Colonic mucosa (tissue), 4 donors: ENCODE results near the gene SLC1A3. TPM values are rescaled to one million over a fixed set of nuclear protein-coding genes. Genes with fewer than 3 reads are reported as not detected.

Source experiments
- DNase-seq: peaks from one replicate; pipeline ENCODE4 v3.0.0-alpha.2; 2020
- H3K27ac ChIP-seq: fragments of 200-600 bp; one replicate; pipeline ENCODE4 v1.8.0; 2021
- H3K27me3 ChIP-seq: fragments of 200-600 bp; one replicate; pipeline ENCODE4 v1.8.0; 2021
- H3K36me3 ChIP-seq: fragments of 200-600 bp; one replicate; pipeline ENCODE4 v1.8.0; 2021
- H3K4me1 ChIP-seq: fragments of 200-600 bp; one replicate; pipeline ENCODE4 v1.8.0; 2021; ENCODE audit warnings: mild to moderate bottlenecking
- H3K4me3 ChIP-seq: fragments of 200-600 bp; one replicate; pipeline ENCODE4 v1.8.0; 2021
- H3K9ac ChIP-seq, 2 donors: one replicate each; pipeline ENCODE4 v1.7.0; 2013; ENCODE audit warnings: control low read depth in 2 of 2, low read depth in 2 of 2, low read length in 2 of 2
- H3K9me3 ChIP-seq: fragments of 200-600 bp; one replicate; pipeline ENCODE4 v1.8.0; 2021
- CTCF ChIP-seq: fragments of 200-600 bp; IDR thresholded peaks from one replicate; pipeline ENCODE4 v1.8.0; 2022; ENCODE audit warnings: antibody characterized with exemption, mild to moderate bottlenecking
- intact Hi-C: fragments of 100-400 bp; cut with DNase I; formaldehyde crosslinking; loops from one replicate; pipeline ENCODE4 v1.14.1; 2022
- total RNA-seq, 2 donors: library from RNA; stranded (reverse); fragmentation: NEBNext Ultra II Directional in 1 of 2; extraction: Animal tissue kit (Norgen Biotek cat#: 25700) in 1 of 2; gene quantifications; one replicate each; pipeline ENCODE4 v1.2.1, GENCODE V29; 2021
- donor health status: healthy.
- donor health status: DM: no; HTN: no; CAD: no.
- donor health status: DM: no; HTN: no; CAD: no.

SLC1A3 gene
- total RNA-seq, 2 donors from 2014 or later: 0.50 to 1.9 TPM

GRCh38 chr5:36722900-36723299, 116.5 kb downstream of the SLC1A3 start:
- intact Hi-C loops: no loop called here
- no peak overlapping the region for H3K27ac ChIP-seq
- no peak for DNase-seq

GRCh38 chr5:36723912-36724311, 117.5 kb downstream of the SLC1A3 start:
- H3K4me3 ChIP-seq: no peak overlapping the region
- H3K27ac ChIP-seq: no peak overlapping the region
- H3K36me3 ChIP-seq: no peaks in the 10 kb centered on the region
- no peak overlapping the region for H3K9ac ChIP-seq
- no peaks in the 10 kb centered on the region for H3K4me1 ChIP-seq
- TF ChIP-seq CTCF: no peak
- intact Hi-C loops: no loop called here
- H3K9me3 ChIP-seq: no peaks in the 10 kb centered on the region
- no peak for DNase-seq
- H3K27me3 ChIP-seq: no peaks in the 10 kb centered on the region

More at GRCh38 chr5:36722900-36723299, 116.5 kb downstream of the SLC1A3 start:
- Histone ChIP-seq H3K27me3 (no peaks in the 10 kb centered on the region), H3K9me3 (no peaks in the 10 kb centered on the region), H3K9ac (no peak overlapping the region), H3K36me3 (no peaks in the 10 kb centered on the region), H3K4me3 (no peak overlapping the region), H3K4me1 (no peaks in the 10 kb centered on the region)
- no peak for TF ChIP-seq CTCF

GRCh38 chr5:36724467-36725332, 118.3 kb downstream of the SLC1A3 start:
- Histone ChIP-seq H3K9me3 (no peaks in the 10 kb centered on the region), H3K4me1 (no peaks in the 10 kb centered on the region), H3K9ac (no peak overlapping the region), H3K27me3 (no peaks in the 10 kb centered on the region), H3K4me3 (no peak overlapping the region), H3K36me3 (no peaks in the 10 kb centered on the region), H3K27ac (peak overlapping the region; percentile 27)
- peak; percentile 46 for DNase-seq
- TF ChIP-seq CTCF: no peak
- intact Hi-C loops: no loop called here

- no peaks in the 10 kb centered on the region for H3K36me3 ChIP-seq
- no peak overlapping the region for H3K27ac ChIP-seq
- no peaks in the 10 kb centered on the region for H3K9me3 ChIP-seq
- intact Hi-C loops: no loop called here
- no peak overlapping the region for H3K9ac ChIP-seq
- no peak for DNase-seq
- H3K4me1 ChIP-seq: no peaks in the 10 kb centered on the region
- no peak for TF ChIP-seq CTCF
- no peaks in the 10 kb centered on the region for H3K27me3 ChIP-seq
- H3K4me3 ChIP-seq: no peak overlapping the region
Measured at GRCh38 chr5:36726317-36726716, 119.9 kb downstream of the SLC1A3 start.

GRCh38 chr5:36726767-36727166, 120.4 kb downstream of the SLC1A3 start:
- H3K27ac ChIP-seq: no peak overlapping the region
- H3K4me1 ChIP-seq: no peaks in the 10 kb centered on the region
- intact Hi-C loops: no loop called here
- H3K9ac ChIP-seq: no peak overlapping the region
- no peaks in the 10 kb centered on the region for H3K27me3 ChIP-seq
- no peak overlapping the region for H3K4me3 ChIP-seq
- no peaks in the 10 kb centered on the region for H3K36me3 ChIP-seq
- no peak for DNase-seq
- H3K9me3 ChIP-seq: no peaks in the 10 kb centered on the region
- TF ChIP-seq CTCF: no peak
